Measurements from ENCODE around the gene MEIS2. TPM values are rescaled to one million over a fixed set of nuclear protein-coding genes. Genes with fewer than 3 reads are reported as not detected.

The MEIS2 gene
- total and polyA plus RNA-seq, 2 donors (not counting 3 experiments of a cell fraction or from before 2014, with no cell fraction given) = 22.5 to 26.2 TPM

GRCh38 chr15:36894075-36894474 is 206.3 kb downstream of the MEIS2 start:
- Histone ChIP-seq H3K27me3 (ENCODE audit: control insufficient read depth in 2 of 2, insufficient read depth in 2 of 2, low read length in 2 of 2) (peaks cover 0 to under 1% of the 10 kb centered on the region in 2 experiments), H3K9me3 (replicated peaks; ENCODE audit: control insufficient read depth, insufficient read depth, low read length) (no peaks in the 10 kb centered on the region), H3K4me3 (replicated peaks in 1 of 3; ENCODE audit: insufficient read depth in 1 of 3, low read depth in 1 of 3, low read length in 3 of 3) (no peak overlapping the region), H3K9ac (replicated peaks; ENCODE audit: extremely low read depth, insufficient read depth, low read length) (no peak overlapping the region), H2AFZ (ENCODE audit: low read depth, low read length) (no peak overlapping the region), H3K9me1 (replicated peaks; ENCODE audit: control insufficient read depth, extremely low read depth, insufficient read depth, low read length) (no peaks in the 10 kb centered on the region), H3K36me3 (ENCODE audit: control insufficient read depth in 2 of 2, extremely low read depth in 1 of 2, insufficient read depth in 2 of 2, low read length in 2 of 2) (peaks cover 0 to 2% of the 10 kb centered on the region in 2 experiments), H3K4me2 (ENCODE audit: insufficient read depth, low read length) (no peak overlapping the region), H3K4me1 (ENCODE audit: control insufficient read depth, extremely low read depth, insufficient read depth, low read length) (no peaks in the 10 kb centered on the region), H3K27ac (ENCODE audit: insufficient read depth, low read depth, low read length) (no peak overlapping the region), H3K79me2 (ENCODE audit: control insufficient read depth, insufficient read depth, low read length) (no peaks in the 10 kb centered on the region), H4K20me1 (replicated peaks; ENCODE audit: control insufficient read depth, extremely low read depth, insufficient read depth, low read length) (no peaks in the 10 kb centered on the region)
- intact Hi-C loops (cut with micrococcal nuclease) (no loop called here), dilution Hi-C loops (cut with MboI; ENCODE audit: extremely low pct_ligation_motif_present, low sequenced_read_pairs) (no loop called here)
- ChIA-PET POLR2A (no interaction called here), CTCF (interaction anchor here (1.2 to 1.6 kb wide), 3 partner anchors 9 to 240 kb away, joined by 3 to 7 read pairs (median 4); no protein-coding TSS in a partner anchor)
- FAIRE-seq (no peak), DNase-seq (ENCODE audit: low read depth, low spot score) (no peak)
- no TSS peak for BruUV-seq (replicated peaks)
- TF ChIP-seq EZH2 (IDR thresholded peaks at IDR 0.05; ENCODE audit: borderline replicate concordance, low read depth, low read length, severe bottlenecking) (no peak), GATA2 (IDR thresholded peaks at IDR 0.05; ENCODE audit: insufficient read depth, insufficient read length, low read depth, low read length) (no peak), POLR2A (IDR thresholded peaks at IDR 0.05; ENCODE audit: low read depth, low read length) (no peak), CTCF (IDR thresholded peaks at IDR 0.05; ENCODE audit: extremely low read depth in 1 of 2, insufficient read depth in 1 of 2, low read depth in 1 of 2, low read length in 2 of 2) (no peak), JUN (IDR thresholded peaks at IDR 0.05; ENCODE audit: borderline replicate concordance, insufficient read depth, insufficient read length, low read depth) (no peak), FOS (IDR thresholded peaks at IDR 0.05; ENCODE audit: borderline replicate concordance, insufficient read depth, low read length) (no peak), MAX (IDR thresholded peaks at IDR 0.05; ENCODE audit: insufficient read depth, insufficient read length) (no peak), MYC (IDR thresholded peaks at IDR 0.05; ENCODE audit: low read depth, low read length) (no peak), POLR2AphosphoS5 (IDR thresholded peaks at IDR 0.05; ENCODE audit: insufficient read depth, low read depth, low read length) (no peak)
